HepG2 (cell line): ENCODE results near the gene PYGL. TPM values are rescaled to one million over a fixed set of nuclear protein-coding genes. Genes with fewer than 3 reads are reported as not detected.

ENCODE experiments used
- DR1 ChIP-seq: sonication (generic); formaldehyde crosslinking; IDR thresholded peaks from 2 replicates; pipeline ENCODE4 v1.8.0; 2021; ENCODE audit warnings: mild to moderate bottlenecking, missing genetic modification reagents, inconsistent platforms
- EED ChIP-seq: sonication (generic); formaldehyde crosslinking; IDR thresholded peaks from 2 replicates; pipeline ENCODE4 v1.5.0; 2020; ENCODE audit warnings: mild to moderate bottlenecking, missing genetic modification reagents
- GABPA ChIP-seq, 2 experiments: IDR thresholded peaks; 2 replicates each; pipeline ENCODE4 v1.6.1; 2011 to 2016; ENCODE audit warnings: low read depth in 2 of 2, low read length in 1 of 2, missing biosample characterization in 1 of 2, missing genetic modification characterization in 1 of 2
- NFE2 ChIP-seq: sonication (generic); formaldehyde crosslinking; IDR thresholded peaks from 2 replicates; pipeline ENCODE4 v1.4.0; 2020; ENCODE audit warnings: missing genetic modification reagents
- NR2F1 ChIP-seq, 2 experiments: fragments of 450-650 bp in 1 of 2; formaldehyde crosslinking in 1 of 2; IDR thresholded peaks; 2 replicates each; pipeline versions ENCODE4 v1.5.0 to v1.6.1; 2016 to 2020; ENCODE audit warnings: mild to moderate bottlenecking in 1 of 2, missing compliant biosample characterization in 1 of 2, missing genetic modification reagents in 1 of 2, moderate library complexity in 1 of 2
- REL ChIP-seq: sonication (generic); formaldehyde crosslinking; conservative IDR thresholded peaks from 2 replicates; pipeline ENCODE4 v1.8.0; 2022; ENCODE audit warnings: mild to moderate bottlenecking, missing genetic modification reagents, moderate library complexity
- ZBTB7A ChIP-seq: sonication (generic); formaldehyde crosslinking; IDR thresholded peaks from 2 replicates; pipeline ENCODE4 v1.8.0; 2022; ENCODE audit warnings: mild to moderate bottlenecking, missing genetic modification reagents
- ZEB1 ChIP-seq: IDR thresholded peaks from 2 replicates; pipeline ENCODE4 v1.6.1; 2012; ENCODE audit warnings: mild to moderate bottlenecking, low read depth, inconsistent platforms; ENCODE audit not compliant: insufficient replicate concordance
- ZNF260 ChIP-seq: sonication (generic); formaldehyde crosslinking; IDR thresholded peaks from 2 replicates; pipeline ENCODE4 v1.4.0; 2020; ENCODE audit warnings: missing genetic modification reagents, low read depth, mild to moderate bottlenecking, borderline replicate concordance
- ZSCAN31 ChIP-seq: sonication (generic); formaldehyde crosslinking; IDR thresholded peaks from 2 replicates; pipeline ENCODE4 v1.5.0; 2020; ENCODE audit warnings: low read depth, mild to moderate bottlenecking, missing genetic modification reagents
- polyA plus RNA-seq, 8 experiments: library from polyadenylated mRNA; depleted of rRNA in 3 of 8; stranded (reverse) in 7 of 8; unstranded in 1 of 8; fragments of >200 nt; fragmentation: Illumina TruSeq in 4 of 8; extraction: Trizol in 4 of 8; gene quantifications; 2 replicates each; pipeline versions ENCODE4 v1.2.1 to v1.2.3, GENCODE V29; 2011 to 2016; ENCODE audit warnings: low read depth in 4 of 8, missing spikeins in 1 of 8, mixed read lengths in 1 of 8; ENCODE audit not compliant: insufficient read depth in 1 of 8
- total RNA-seq, 5 experiments: library from RNA; depleted of rRNA; stranded (reverse); fragments of >200 nt; fragmentation: Illumina TruSeq; extraction: Trizol; gene quantifications; 2 replicates each; pipeline ENCODE4 v1.2.3, GENCODE V29; 2016; ENCODE audit warnings: low read depth in 1 of 5
- TF ChIP-seq, protein P1 (sequence below): sonication (generic); formaldehyde crosslinking; IDR thresholded peaks from 2 replicates; pipeline ENCODE4 v1.4.0; 2020; ENCODE audit warnings: mild to moderate bottlenecking, missing genetic modification reagents
- TF ChIP-seq, protein P2 (sequence below): sonication (generic); formaldehyde crosslinking; IDR thresholded peaks from 2 replicates; pipeline ENCODE4 v1.5.1; 2020; ENCODE audit warnings: mild to moderate bottlenecking, missing genetic modification reagents, moderate library complexity
- TF ChIP-seq, protein P3 (sequence below): sonication (generic); formaldehyde crosslinking; IDR thresholded peaks from 2 replicates; pipeline ENCODE4 v1.8.0; 2022; ENCODE audit warnings: missing genetic modification reagents, low read depth, mild to moderate bottlenecking, borderline replicate concordance
- TF ChIP-seq, protein P4 (sequence below): conservative IDR thresholded peaks from 2 replicates; pipeline ENCODE4 v1.6.1; 2018; ENCODE audit warnings: missing genetic modification reagents
- TF ChIP-seq, protein P5 (sequence below): sonication (generic); formaldehyde crosslinking; IDR thresholded peaks from 2 replicates; pipeline ENCODE4 v1.4.0; 2020; ENCODE audit warnings: missing genetic modification reagents

Gene PYGL
- total and polyA plus RNA-seq, 2 of the 13 experiments (the other 11 are each of a cell fraction or from before 2014, with no cell fraction given): 98.4 to 110 TPM

DNA sequence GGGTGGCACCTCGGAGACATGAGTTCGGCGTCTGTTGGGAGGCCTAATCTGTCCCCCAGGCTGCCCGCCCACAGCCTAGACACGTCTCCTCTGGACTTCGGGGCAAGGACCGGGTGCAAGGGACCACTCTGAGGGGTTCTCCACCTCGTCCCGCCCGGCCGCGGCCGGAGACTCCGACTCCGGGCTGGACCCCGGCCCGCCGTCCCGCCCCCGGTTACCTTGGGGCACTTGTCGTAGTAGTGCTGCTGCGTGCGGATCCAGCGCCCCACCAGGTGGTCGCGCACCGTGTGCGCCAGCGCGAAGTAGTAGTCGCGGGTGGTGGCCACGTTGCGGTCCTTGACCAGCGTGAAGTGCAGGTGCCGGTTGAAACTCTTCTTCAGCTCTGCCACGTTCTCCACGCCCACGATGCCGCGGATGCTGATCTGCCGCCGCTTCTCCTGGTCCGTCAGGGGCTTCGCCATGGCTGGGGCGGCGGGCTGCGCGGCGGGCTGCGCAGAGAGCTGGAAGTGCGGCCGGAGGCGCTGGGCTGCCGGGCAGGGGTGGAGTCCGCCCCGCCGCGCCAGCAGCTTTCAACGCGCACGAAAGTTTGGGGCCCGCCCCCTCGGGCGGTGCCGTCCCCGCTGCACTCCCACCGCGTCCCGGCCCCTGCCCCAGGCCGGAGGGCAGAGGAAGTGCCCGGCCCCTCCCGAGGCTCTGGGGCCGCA, at the start of gene PYGL (continued):
- TF ChIP-seq, protein P1, sequence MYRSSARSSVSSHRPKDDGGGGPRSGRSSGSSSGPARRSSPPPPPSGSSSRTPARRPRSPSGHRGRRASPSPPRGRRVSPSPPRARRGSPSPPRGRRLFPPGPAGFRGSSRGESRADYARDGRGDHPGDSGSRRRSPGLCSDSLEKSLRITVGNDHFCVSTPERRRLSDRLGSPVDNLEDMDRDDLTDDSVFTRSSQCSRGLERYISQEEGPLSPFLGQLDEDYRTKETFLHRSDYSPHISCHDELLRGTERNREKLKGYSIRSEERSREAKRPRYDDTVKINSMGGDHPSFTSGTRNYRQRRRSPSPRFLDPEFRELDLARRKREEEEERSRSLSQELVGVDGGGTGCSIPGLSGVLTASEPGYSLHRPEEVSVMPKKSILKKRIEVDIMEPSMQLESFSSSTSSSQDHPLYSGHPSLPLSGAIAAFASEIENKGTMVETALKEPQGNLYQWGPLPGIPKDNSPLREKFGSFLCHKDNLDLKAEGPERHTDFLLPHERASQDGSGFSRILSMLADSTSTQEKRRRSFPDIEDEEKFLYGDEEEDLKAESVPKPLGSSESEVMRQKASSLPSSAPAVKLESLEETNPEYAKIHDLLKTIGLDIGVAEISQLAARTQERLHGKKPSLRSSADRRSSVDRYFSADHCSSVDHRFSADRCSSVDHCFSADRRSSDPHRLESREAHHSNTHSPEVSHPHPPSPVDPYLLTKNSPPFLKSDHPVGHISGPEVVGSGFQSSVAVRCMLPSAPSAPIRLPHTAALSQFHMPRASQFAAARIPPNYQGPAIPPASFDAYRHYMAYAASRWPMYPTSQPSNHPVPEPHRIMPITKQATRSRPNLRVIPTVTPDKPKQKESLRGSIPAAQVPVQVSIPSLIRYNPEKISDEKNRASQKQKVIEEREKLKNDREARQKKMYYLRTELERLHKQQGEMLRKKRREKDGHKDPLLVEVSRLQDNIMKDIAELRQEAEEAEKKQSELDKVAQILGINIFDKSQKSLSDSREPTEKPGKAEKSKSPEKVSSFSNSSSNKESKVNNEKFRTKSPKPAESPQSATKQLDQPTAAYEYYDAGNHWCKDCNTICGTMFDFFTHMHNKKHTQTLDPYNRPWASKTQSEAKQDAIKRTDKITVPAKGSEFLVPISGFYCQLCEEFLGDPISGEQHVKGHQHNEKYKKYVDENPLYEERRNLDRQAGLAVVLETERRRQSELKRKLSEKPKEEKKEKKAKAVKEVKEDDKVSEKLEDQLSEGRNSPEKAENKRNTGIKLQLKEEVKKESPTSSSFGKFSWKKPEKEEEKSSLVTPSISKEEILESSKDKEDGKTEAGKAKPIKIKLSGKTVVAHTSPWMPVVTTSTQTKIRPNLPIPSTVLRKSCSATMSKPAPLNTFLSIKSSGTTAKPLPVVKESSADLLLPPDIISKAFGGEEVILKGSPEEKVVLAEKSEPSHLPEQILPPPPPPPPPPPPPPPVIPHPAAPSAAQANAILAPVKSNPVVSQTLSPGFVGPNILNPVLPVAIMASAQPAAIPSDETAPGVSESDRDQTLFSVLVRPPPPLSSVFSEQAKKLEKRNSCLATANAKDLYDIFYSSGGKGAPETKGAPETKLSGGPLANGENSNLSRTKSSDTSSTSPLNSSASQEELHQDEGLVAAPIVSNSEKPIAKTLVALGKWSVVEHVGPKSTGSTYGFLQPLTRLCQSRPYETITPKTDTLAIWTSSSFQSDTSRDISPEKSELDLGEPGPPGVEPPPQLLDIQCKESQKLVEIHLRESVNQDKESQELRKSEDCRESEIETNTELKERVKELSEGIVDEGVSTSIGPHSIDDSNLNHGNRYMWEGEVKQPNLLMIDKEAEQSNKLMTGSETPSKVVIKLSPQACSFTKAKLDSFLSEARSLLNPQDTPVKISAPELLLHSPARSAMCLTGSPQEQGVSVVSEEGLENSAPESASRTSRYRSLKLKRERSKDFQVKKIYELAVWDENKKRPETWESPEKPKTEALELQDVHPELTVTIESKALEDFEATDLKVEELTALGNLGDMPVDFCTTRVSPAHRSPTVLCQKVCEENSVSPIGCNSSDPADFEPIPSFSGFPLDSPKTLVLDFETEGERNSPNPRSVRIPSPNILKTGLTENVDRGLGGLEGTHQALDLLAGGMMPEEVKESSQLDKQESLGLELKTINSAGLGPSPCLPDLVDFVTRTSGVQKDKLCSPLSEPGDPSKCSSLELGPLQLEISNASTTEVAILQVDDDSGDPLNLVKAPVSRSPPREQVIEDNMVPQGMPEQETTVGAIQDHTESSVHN (CRISPR knock-in tag): no peak
- TF ChIP-seq ZNF260 (CRISPR knock-in tag) (no peak), ZBTB7A (peak; percentile 95; the same call in 1 of the 2 replicates), NFE2 (CRISPR knock-in tag) (no peak), GABPA (IDR thresholded peaks at IDR 0.05; ENCODE audit: low read depth, low read length) (no peak), GABPA (CRISPR knock-in tag; IDR thresholded peaks at IDR 0.05; ENCODE audit: low read depth) (no peak), REL (CRISPR knock-in tag) (peak; percentile 85; the same call in 1 of the 2 replicates), ZEB1 (no peak), ZSCAN31 (CRISPR knock-in tag) (peak; percentile 76), NR2F1 (CRISPR knock-in tag; IDR thresholded peaks at IDR 0.05) (no peak), DR1 (CRISPR knock-in tag) (no peak), EED (CRISPR knock-in tag) (no peak)
- TF ChIP-seq, protein P2, sequence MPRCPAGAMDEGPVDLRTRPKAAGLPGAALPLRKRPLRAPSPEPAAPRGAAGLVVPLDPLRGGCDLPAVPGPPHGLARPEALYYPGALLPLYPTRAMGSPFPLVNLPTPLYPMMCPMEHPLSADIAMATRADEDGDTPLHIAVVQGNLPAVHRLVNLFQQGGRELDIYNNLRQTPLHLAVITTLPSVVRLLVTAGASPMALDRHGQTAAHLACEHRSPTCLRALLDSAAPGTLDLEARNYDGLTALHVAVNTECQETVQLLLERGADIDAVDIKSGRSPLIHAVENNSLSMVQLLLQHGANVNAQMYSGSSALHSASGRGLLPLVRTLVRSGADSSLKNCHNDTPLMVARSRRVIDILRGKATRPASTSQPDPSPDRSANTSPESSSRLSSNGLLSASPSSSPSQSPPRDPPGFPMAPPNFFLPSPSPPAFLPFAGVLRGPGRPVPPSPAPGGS: no peak
- TF ChIP-seq, protein P3, sequence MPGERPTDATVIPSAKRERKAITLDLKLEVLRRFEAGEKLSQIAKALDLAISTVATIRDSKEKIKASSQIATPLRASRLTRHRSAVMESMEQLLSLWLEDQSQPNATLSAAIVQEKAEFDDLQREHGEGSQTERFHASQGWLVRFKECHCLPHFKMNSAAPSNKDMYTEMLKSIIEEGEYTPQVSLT (CRISPR knock-in tag): no peak
- TF ChIP-seq, protein P4, sequence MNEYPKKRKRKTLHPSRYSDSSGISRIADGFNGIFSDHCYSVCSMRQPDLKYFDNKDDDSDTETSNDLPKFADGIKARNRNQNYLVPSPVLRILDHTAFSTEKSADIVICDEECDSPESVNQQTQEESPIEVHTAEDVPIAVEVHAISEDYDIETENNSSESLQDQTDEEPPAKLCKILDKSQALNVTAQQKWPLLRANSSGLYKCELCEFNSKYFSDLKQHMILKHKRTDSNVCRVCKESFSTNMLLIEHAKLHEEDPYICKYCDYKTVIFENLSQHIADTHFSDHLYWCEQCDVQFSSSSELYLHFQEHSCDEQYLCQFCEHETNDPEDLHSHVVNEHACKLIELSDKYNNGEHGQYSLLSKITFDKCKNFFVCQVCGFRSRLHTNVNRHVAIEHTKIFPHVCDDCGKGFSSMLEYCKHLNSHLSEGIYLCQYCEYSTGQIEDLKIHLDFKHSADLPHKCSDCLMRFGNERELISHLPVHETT (CRISPR knock-in tag): no peak
- TF ChIP-seq, protein P5, sequence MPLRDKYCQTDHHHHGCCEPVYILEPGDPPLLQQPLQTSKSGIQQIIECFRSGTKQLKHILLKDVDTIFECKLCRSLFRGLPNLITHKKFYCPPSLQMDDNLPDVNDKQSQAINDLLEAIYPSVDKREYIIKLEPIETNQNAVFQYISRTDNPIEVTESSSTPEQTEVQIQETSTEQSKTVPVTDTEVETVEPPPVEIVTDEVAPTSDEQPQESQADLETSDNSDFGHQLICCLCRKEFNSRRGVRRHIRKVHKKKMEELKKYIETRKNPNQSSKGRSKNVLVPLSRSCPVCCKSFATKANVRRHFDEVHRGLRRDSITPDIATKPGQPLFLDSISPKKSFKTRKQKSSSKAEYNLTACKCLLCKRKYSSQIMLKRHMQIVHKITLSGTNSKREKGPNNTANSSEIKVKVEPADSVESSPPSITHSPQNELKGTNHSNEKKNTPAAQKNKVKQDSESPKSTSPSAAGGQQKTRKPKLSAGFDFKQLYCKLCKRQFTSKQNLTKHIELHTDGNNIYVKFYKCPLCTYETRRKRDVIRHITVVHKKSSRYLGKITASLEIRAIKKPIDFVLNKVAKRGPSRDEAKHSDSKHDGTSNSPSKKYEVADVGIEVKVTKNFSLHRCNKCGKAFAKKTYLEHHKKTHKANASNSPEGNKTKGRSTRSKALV (CRISPR knock-in tag): peak; percentile 60; the same call in 1 of the 2 replicates
